H1 (cell line): ENCODE results near the gene EPYC. TPM values are rescaled to one million over a fixed set of nuclear protein-coding genes. Genes with fewer than 3 reads are reported as not detected.

Experiments used
- CTCF ChIA-PET: fragments of 300-600 bp; sonication (Branson Sonifier 250); formaldehyde crosslinking; loops from one replicate; lab custom pipeline; 2021; ENCODE audit not compliant: partially characterized antibody; lab: Charles Lee
- POLR2A ChIA-PET: fragments of 300-600 bp; sonication (Branson Sonifier 250); formaldehyde crosslinking; loops from one replicate; lab custom pipeline; 2021; ENCODE audit warnings: inconsistent platforms; ENCODE audit not compliant: partially characterized antibody; lab: Charles Lee
- DNase-seq, 2 experiments: peaks; one replicate each; pipeline versions ENCODE4 v3.0.0 to v3.0.0-alpha.2; 2010 to 2022; ENCODE audit warnings: low spot score in 2 of 2, low read depth in 1 of 2, mixed read lengths in 1 of 2
- FAIRE-seq: peaks from 2 replicates; lab custom pipeline; 2011; peaks lifted over from hg19 to GRCh38; lab: Jason Lieb, UNC
- H2AFZ ChIP-seq: 2 replicates; pipeline ENCODE4 v1.8.1; 2012; ENCODE audit warnings: low read length, inconsistent platforms
- H2AK5ac ChIP-seq: 2 replicates; pipeline ENCODE4 v1.6.1; 2013; ENCODE audit warnings: low read depth, low read length
- H2BK120ac ChIP-seq: replicated peaks from 2 replicates; pipeline ENCODE3; 2013; ENCODE audit warnings: low read depth, low read length, inconsistent platforms
- H2BK12ac ChIP-seq: 2 replicates; pipeline ENCODE4 v1.6.1; 2013; ENCODE audit warnings: low read depth, low read length
- H2BK15ac ChIP-seq: 2 replicates; pipeline ENCODE4 v1.6.1; 2013; ENCODE audit warnings: low read length
- H2BK20ac ChIP-seq: 2 replicates; pipeline ENCODE4 v1.6.1; 2013; ENCODE audit warnings: low read length
- H2BK5ac ChIP-seq: 2 replicates; pipeline ENCODE4 v1.6.1; 2013; ENCODE audit warnings: low read depth, low read length
- H3K14ac ChIP-seq: 2 replicates; pipeline ENCODE4 v1.6.1; 2013; ENCODE audit warnings: inconsistent platforms; ENCODE audit not compliant: insufficient read length
- H3K18ac ChIP-seq: 2 replicates; pipeline ENCODE4 v1.6.1; 2013; ENCODE audit warnings: low read length; ENCODE audit errors: extremely low read depth
- H3K23ac ChIP-seq: 2 replicates; pipeline ENCODE4 v1.6.1; 2013; ENCODE audit warnings: inconsistent platforms; ENCODE audit not compliant: insufficient read length
- H3K23me2 ChIP-seq: 2 replicates; pipeline ENCODE4 v1.6.1; 2013; ENCODE audit warnings: low read depth, low read length
- H3K27ac ChIP-seq: 2 replicates; pipeline ENCODE4 v1.6.1; 2011; ENCODE audit warnings: low read depth, low read length, inconsistent platforms
- H3K27me3 ChIP-seq, 4 experiments: replicated peaks in 1 of 4; 1 replicate in 1 of 4; 2 replicates in 3 of 4; pipeline versions ENCODE4 v1.6.1 to v1.8.1; 2011 to 2013; ENCODE audit warnings: low read length in 3 of 4, mild to moderate bottlenecking in 3 of 4, inconsistent platforms in 2 of 4, mixed read lengths in 2 of 4, moderate library complexity in 1 of 4; ENCODE audit not compliant: control insufficient read depth in 3 of 4, insufficient read depth in 3 of 4; ENCODE audit errors: extremely low read depth in 1 of 4
- H3K36me3 ChIP-seq, 4 experiments: 2 replicates each; pipeline versions ENCODE4 v1.6.1 to v1.8.1; 2011 to 2013; ENCODE audit warnings: mild to moderate bottlenecking in 4 of 4, low read length in 3 of 4, moderate library complexity in 2 of 4, control low read depth in 1 of 4, inconsistent platforms in 1 of 4; ENCODE audit not compliant: insufficient read depth in 4 of 4, control insufficient read depth in 2 of 4
- H3K4ac ChIP-seq: replicated peaks from 2 replicates; pipeline ENCODE3; 2013; ENCODE audit warnings: low read length, low read depth, mixed read lengths, inconsistent platforms; ENCODE audit not compliant: insufficient read length
- H3K4me1 ChIP-seq, 4 experiments: replicated peaks in 1 of 4; 1 replicate in 1 of 4; 2 replicates in 3 of 4; pipeline versions ENCODE4 v1.6.1 to v1.8.1; 2011 to 2013; ENCODE audit warnings: low read length in 3 of 4, inconsistent platforms in 2 of 4, mixed read lengths in 1 of 4; ENCODE audit not compliant: insufficient read depth in 4 of 4, control insufficient read depth in 3 of 4
- H3K4me2 ChIP-seq, 2 experiments: 2 replicates each; pipeline versions ENCODE4 v1.6.1 to v1.8.1; 2011 to 2013; ENCODE audit warnings: low read depth in 2 of 2, low read length in 2 of 2, control low read depth in 1 of 2, inconsistent platforms in 1 of 2, mild to moderate bottlenecking in 1 of 2; ENCODE audit not compliant: insufficient read depth in 1 of 2
- H3K4me3 ChIP-seq, 4 experiments: fragments of 200-600, 300-600 bp in 1 of 4; sonication (generic), shearing (Covaris generic), sonication (Bioruptor Twin) in 1 of 4; 2 replicates each; pipeline versions ENCODE4 v1.5.1 to v1.8.1; 2011 to 2016; ENCODE audit warnings: low read length in 4 of 4, low read depth in 3 of 4, control low read depth in 2 of 4, inconsistent platforms in 2 of 4, mild to moderate bottlenecking in 2 of 4, mixed read lengths in 1 of 4, moderate library complexity in 1 of 4; ENCODE audit not compliant: insufficient read depth in 2 of 4; ENCODE audit errors: extremely low read depth in 1 of 4
- H3K56ac ChIP-seq: replicated peaks from 2 replicates; pipeline ENCODE3; 2013; ENCODE audit warnings: low read depth, mild to moderate bottlenecking, mixed read lengths, low read length, inconsistent platforms; ENCODE audit not compliant: insufficient read length
- H3K79me1 ChIP-seq: 2 replicates; pipeline ENCODE4 v1.6.1; 2013; ENCODE audit warnings: low read depth, low read length, control low read depth
- H3K79me2 ChIP-seq, 2 experiments: 2 replicates each; pipeline versions ENCODE4 v1.6.1 to v1.8.1; 2012 to 2013; ENCODE audit warnings: low read length in 2 of 2, mild to moderate bottlenecking in 2 of 2, inconsistent platforms in 1 of 2; ENCODE audit not compliant: insufficient read depth in 2 of 2, control insufficient read depth in 1 of 2
- H3K9ac ChIP-seq, 4 experiments: replicated peaks in 1 of 4; 1 replicate in 1 of 4; 2 replicates in 3 of 4; pipeline versions ENCODE4 v1.6.1 to v1.8.1; 2011 to 2013; ENCODE audit warnings: low read depth in 3 of 4, low read length in 3 of 4, control low read depth in 2 of 4, mild to moderate bottlenecking in 2 of 4, moderate library complexity in 2 of 4, inconsistent platforms in 1 of 4; ENCODE audit errors: extremely low read depth in 1 of 4
- H3K9me3 ChIP-seq, 2 experiments: 2 replicates each; pipeline versions ENCODE4 v1.6.1 to v1.8.1; 2012 to 2013; ENCODE audit warnings: mild to moderate bottlenecking in 2 of 2, moderate library complexity in 2 of 2, control low read depth in 1 of 2, inconsistent platforms in 1 of 2, low read depth in 1 of 2, low read length in 1 of 2, mixed read lengths in 1 of 2; ENCODE audit not compliant: insufficient read depth in 2 of 2
- H4K20me1 ChIP-seq, 2 experiments: replicated peaks in 1 of 2; 2 replicates each; pipeline versions ENCODE3 to v1.8.1; 2011 to 2013; ENCODE audit warnings: inconsistent platforms in 2 of 2, low read length in 2 of 2, mild to moderate bottlenecking in 1 of 2; ENCODE audit not compliant: insufficient read depth in 2 of 2, control insufficient read depth in 1 of 2
- H4K5ac ChIP-seq: 2 replicates; pipeline ENCODE4 v1.6.1; 2013; ENCODE audit warnings: low read length, low read depth, mixed read lengths, inconsistent platforms; ENCODE audit not compliant: insufficient read length
- H4K8ac ChIP-seq: 2 replicates; pipeline ENCODE4 v1.8.0; 2013; ENCODE audit warnings: mild to moderate bottlenecking, moderate library complexity, low read length, inconsistent platforms; ENCODE audit not compliant: insufficient read depth; ENCODE audit errors: extremely low read depth
- H4K91ac ChIP-seq: replicated peaks from 2 replicates; pipeline ENCODE3; 2013; ENCODE audit warnings: low read length, mixed read lengths, inconsistent platforms; ENCODE audit not compliant: insufficient read length
- BRCA1 ChIP-seq: IDR thresholded peaks from 2 replicates; pipeline ENCODE4 v1.6.1; 2012; ENCODE audit warnings: low read depth, low read length, improper control_type of control experiment
- KDM1A ChIP-seq: fragments of 200-600, 300-600 bp; sonication (generic); IDR thresholded peaks from 2 replicates; pipeline ENCODE4 v1.7.1; 2016; ENCODE audit warnings: mild to moderate bottlenecking, low read length, borderline replicate concordance
- SIRT6 ChIP-seq: IDR thresholded peaks from one replicate; pipeline ENCODE4 v1.7.1; 2012; ENCODE audit warnings: low read length, inconsistent platforms
- TCF12 ChIP-seq: IDR thresholded peaks from 2 replicates; pipeline ENCODE4 v1.6.1; 2011; ENCODE audit warnings: low read depth, mild to moderate bottlenecking, low read length
- WGBS, 2 experiments: shearing (Covaris generic) in 1 of 2; methylation state at CpG; one replicate each; pipeline versions ENCODE4 v1.1.6 to v1.1.7; 2013 to 2015; ENCODE audit warnings: low lambda C conversion rate in 2 of 2, mixed read lengths in 2 of 2, inconsistent platforms in 1 of 2, low coverage in 1 of 2, missing lambda C conversion rate in 1 of 2; ENCODE audit not compliant: insufficient replicate concordance in 2 of 2, insufficient coverage in 1 of 2, insufficient read length in 1 of 2; ENCODE audit errors: extremely low coverage in 1 of 2, missing lambda C conversion rate in 1 of 2; 5-methylcytosine and 5-hydroxymethylcytosine counted together
- polyA plus RNA-seq, 7 experiments: library from polyadenylated mRNA; depleted of rRNA in 3 of 7; stranded (reverse) in 5 of 7; unstranded in 2 of 7; fragments of >200 nt in 5 of 7; fragments of 200-250 nt in 2 of 7; gene quantifications; 1 replicate in 5 of 7; 2 replicates in 1 of 7; 4 replicates in 1 of 7; pipeline versions ENCODE4 v1.2.1 to v1.2.3, GENCODE V29; 2011 to 2013; ENCODE audit warnings: missing spikeins in 2 of 7, mixed read lengths in 2 of 7
- total RNA-seq: library from RNA; stranded (reverse); fragmentation: NEBNext Ultra II Directional; extraction: Animal tissue kit (Norgen Biotek cat#: 25700); gene quantifications from 2 replicates; pipeline ENCODE4 v1.2.1, GENCODE V29; 2021

Gene EPYC
- total and polyA plus RNA-seq, 2 of the 8 experiments (the other 6 are each of a cell fraction or from before 2014, with no cell fraction given): not detected

- no peak overlapping the region for H3K18ac ChIP-seq
- H4K20me1 ChIP-seq: peaks cover 0 to 1% of the 10 kb centered on the region in 2 experiments
- no peaks in the 10 kb centered on the region for H3K79me1 ChIP-seq
- no peak overlapping the region for H3K9ac ChIP-seq
- no peak overlapping the region for H2BK120ac ChIP-seq
- FAIRE-seq (no peak), DNase-seq (no peak)
- no peak overlapping the region for H3K23ac ChIP-seq
- H3K27ac ChIP-seq: no peak overlapping the region
- H3K27me3 ChIP-seq: peaks cover 7 to 24% (median 12%) of the 10 kb centered on the region in 4 experiments
- no peak overlapping the region for H2BK20ac ChIP-seq
- no peak overlapping the region for H4K8ac ChIP-seq
- no peaks in the 10 kb centered on the region for H3K9me3 ChIP-seq
- TF ChIP-seq SIRT6 (no peak), TCF12 (no peak), KDM1A (no peak), BRCA1 (no peak)
- no peak overlapping the region for H2BK5ac ChIP-seq
- no peaks in the 10 kb centered on the region for H3K79me2 ChIP-seq
- no peak overlapping the region for H2BK12ac ChIP-seq
- no peaks in the 10 kb centered on the region for H3K23me2 ChIP-seq
- H3K4me1 ChIP-seq: peaks cover 0 to 6% (median 2%) of the 10 kb centered on the region in 4 experiments; a peak in 2 of 7 replicates
- CTCF ChIA-PET: interaction anchor here (0.8 to 2.6 kb wide), 8 partner anchors 19 to 351 kb away, joined by 3 to 13 read pairs (median 3); no protein-coding TSS in a partner anchor
- WGBS, 2 experiments: 92% methylated on average over 3 of the region's 3 CpGs; no CpG with 5 or more reads in 1 of the 2 experiments
- H3K36me3 ChIP-seq: no peaks in the 10 kb centered on the region
- H2BK15ac ChIP-seq: no peak overlapping the region
- no peak overlapping the region for H3K14ac ChIP-seq
- no peak overlapping the region for H3K4me3 ChIP-seq
- no peak overlapping the region for H3K4me2 ChIP-seq
- H4K91ac ChIP-seq: no peak overlapping the region
- no peak overlapping the region for H2AK5ac ChIP-seq
- POLR2A ChIA-PET: no interaction called here
- H2AFZ ChIP-seq: no peak overlapping the region
- no peak overlapping the region for H4K5ac ChIP-seq
- no peak overlapping the region for H3K4ac ChIP-seq
- H3K56ac ChIP-seq: no peak overlapping the region
Observed at GRCh38 chr12:90979951-90980350, 24.8 kb downstream of the EPYC start.
